ENCODE results near the gene SH3BP1. TPM values are rescaled to one million over a fixed set of nuclear protein-coding genes. Genes with fewer than 3 reads are reported as not detected.
"Not testable (repeated sequence)": the region's sequence is repeated elsewhere in the genome, so short reads cannot be mapped to it uniquely, and the experiment has no call there.

Gene SH3BP1
- polyA plus RNA-seq, 2 of the 4 experiments (the other 2 are of a cell fraction) = 1.8 to 2.7 TPM

GRCh38 chr22:37690901-37691504 lies 51.5 kb downstream of the SH3BP1 start:
- ChIA-PET CTCF (interaction anchor here (1.0 kb wide), 2 partner anchors 9 to 48 kb away, joined by 3 to 4 read pairs; no protein-coding TSS in a partner anchor), POLR2A (no interaction called here)
- H3K4me2 ChIP-seq = no peak overlapping the region
- H3K4me3 ChIP-seq = no peak overlapping the region
- DNase-seq (ENCODE audit: low read depth in 1 of 2, low spot score in 1 of 2) = no peak
- peaks cover 11% of the 10 kb centered on the region; the same call in 1 of the 3 replicates for H3K4me1 ChIP-seq
- H3K27ac ChIP-seq = no peak overlapping the region
- WGBS (ENCODE audit: missing lambda C conversion rate) = 98% methylated on average over 9 of the region's 18 CpGs
- H3K9me3 ChIP-seq = no peaks in the 10 kb centered on the region
- TF ChIP-seq HES2 (IDR thresholded peaks at IDR 0.05) = no peak
- TF ChIP-seq RARB (CRISPR knock-in tag; IDR thresholded peaks at IDR 0.05) = no peak
- no peak for TF ChIP-seq ESRRA (IDR thresholded peaks at IDR 0.05; ENCODE audit: borderline replicate concordance, low read length)
- no peak for TF ChIP-seq JUN (IDR thresholded peaks at IDR 0.05)
- TF ChIP-seq FOSB (CRISPR knock-in tag; IDR thresholded peaks at IDR 0.05) = no peak
- no peak for TF ChIP-seq REST (IDR thresholded peaks at IDR 0.05)
- no peak for TF ChIP-seq POLR2AphosphoS2 (conservative IDR thresholded peaks at IDR 0.05; ENCODE audit: low read length)
- TF ChIP-seq HOXB13 (CRISPR knock-in tag; IDR thresholded peaks at IDR 0.05; ENCODE audit: low read depth) = no peak
- no peak for TF ChIP-seq RFX5 (IDR thresholded peaks at IDR 0.05)
- TF ChIP-seq PHF8 (IDR thresholded peaks at IDR 0.05; ENCODE audit: borderline replicate concordance, low read depth) = no peak
- TF ChIP-seq KDM1A (IDR thresholded peaks at IDR 0.05; ENCODE audit: low read depth) = no peak
- ATAC-seq = no peak
- no peak for FAIRE-seq

- POLR2A ChIA-PET = no interaction called here
- peaks cover 12% of the 10 kb centered on the region; the same call in 1 of the 3 replicates for H3K4me1 ChIP-seq
- no peak overlapping the region for H3K4me2 ChIP-seq
- H3K9me3 ChIP-seq = no peaks in the 10 kb centered on the region
- H3K27ac ChIP-seq = no peak overlapping the region
- H3K4me3 ChIP-seq = no peak overlapping the region
- CTCF ChIA-PET = interaction anchor here (0.8 to 1.4 kb wide), 5 partner anchors 11 to 220 kb away, joined by 3 to 4 read pairs (median 3); no protein-coding TSS in a partner anchor
- FAIRE-seq (no peak), DNase-seq (ENCODE audit: low read depth in 1 of 2, low spot score in 1 of 2) (no peak), ATAC-seq (no peak)
- TF ChIP-seq HOXB5 (CRISPR knock-in tag; IDR thresholded peaks at IDR 0.05) (no peak), USF2 (IDR thresholded peaks at IDR 0.05) (no peak)
- WGBS (ENCODE audit: missing lambda C conversion rate) = 93% methylated on average over 10 of the region's 15 CpGs
Measured at GRCh38 chr22:37692627-37693285, 53.3 kb downstream of the SH3BP1 start.

- H3K4me3 ChIP-seq; ATAC-seq; H3K4me2 ChIP-seq; H3K9me3 ChIP-seq; FAIRE-seq; H3K4me1 ChIP-seq; DNase-seq (ENCODE audit: low read depth in 1 of 2, low spot score in 1 of 2); POLR2A ChIA-PET; H3K27ac ChIP-seq: not testable (repeated sequence)
- CTCF ChIA-PET = interaction anchor here (0.7 to 1.2 kb wide), 3 partner anchors 50 to 87 kb away, joined by 3 to 4 read pairs (median 3); no protein-coding TSS in a partner anchor
- WGBS (ENCODE audit: missing lambda C conversion rate) = 92% methylated on average over 7 of the region's 7 CpGs
Measured at GRCh38 chr22:37694131-37694530, 54.7 kb downstream of the SH3BP1 start.

GRCh38 chr22:37696260-37696656 lies 56.8 kb downstream of the SH3BP1 start:
- H3K9me3 ChIP-seq; H3K4me3 ChIP-seq; H3K27ac ChIP-seq; DNase-seq (ENCODE audit: low read depth in 1 of 2, low spot score in 1 of 2); FAIRE-seq; H3K4me1 ChIP-seq; ATAC-seq: not testable (repeated sequence)
- peak overlapping the region; percentile 55 for H3K4me2 ChIP-seq
- 77% methylated on average over 13 of the region's 13 CpGs for WGBS (ENCODE audit: missing lambda C conversion rate)
- ChIA-PET CTCF (interaction anchor here (0.7 to 1.5 kb wide), 4 partner anchors 30 to 93 kb away, joined by 3 read pairs; partner anchors contain the start of gene PDXP), POLR2A (interaction anchor here (1.1 to 1.6 kb wide), 2 partner anchors 10 to 38 kb away, joined by 3 read pairs; partner anchors contain the start of genes NOL12 and PDXP)
